ENCODE data around the gene ACACA.

GRCh38 chr17:37384560-37385149 lies 22.0 kb downstream of the ACACA start:
- TF ChIP-seq CTCF (IDR thresholded peaks at IDR 0.05) (no peak), EZH2 (IDR thresholded peaks at IDR 0.05; ENCODE audit: borderline replicate concordance, insufficient read depth, low read depth, low read length, poor library complexity, severe bottlenecking) (no peak)

Data from B cell (primary cell).